ENCODE data around the gene ZNF43.
"Not testable (repeated sequence)": the region's sequence is repeated elsewhere in the genome, so short reads cannot be mapped to it uniquely, and the experiment has no call there.

ZNF43 gene

DNA sequence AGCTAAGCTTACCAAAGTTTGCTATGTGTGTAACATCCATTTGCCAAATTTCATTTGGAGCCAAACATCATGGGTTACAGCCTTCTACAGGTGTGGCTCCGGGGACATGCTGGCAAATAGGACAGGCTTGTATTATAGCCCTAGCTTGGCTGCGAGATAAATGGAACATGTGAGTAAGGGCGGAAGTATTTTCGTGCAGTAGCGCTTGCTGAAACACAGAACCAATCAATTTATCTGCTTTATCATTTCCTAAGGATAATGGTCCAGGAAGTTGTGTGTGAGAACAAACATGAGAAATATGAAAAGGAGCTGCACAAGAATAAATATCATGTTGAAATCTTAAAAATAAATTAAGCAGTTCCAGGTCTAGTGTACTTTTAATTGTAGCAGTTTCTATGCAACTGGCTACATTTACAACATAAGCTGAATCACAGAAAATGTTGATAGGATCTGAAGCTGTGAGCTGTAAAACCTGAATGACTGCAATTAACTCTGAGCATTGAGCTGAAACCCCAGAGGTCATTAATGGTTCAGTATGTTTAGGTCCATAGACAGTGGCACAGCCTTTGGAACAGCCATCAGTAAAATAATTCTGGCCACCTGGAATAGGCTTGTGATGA lies 46.4 kb downstream of the ZNF43 start:
- DNase-seq = no peak

DNA sequence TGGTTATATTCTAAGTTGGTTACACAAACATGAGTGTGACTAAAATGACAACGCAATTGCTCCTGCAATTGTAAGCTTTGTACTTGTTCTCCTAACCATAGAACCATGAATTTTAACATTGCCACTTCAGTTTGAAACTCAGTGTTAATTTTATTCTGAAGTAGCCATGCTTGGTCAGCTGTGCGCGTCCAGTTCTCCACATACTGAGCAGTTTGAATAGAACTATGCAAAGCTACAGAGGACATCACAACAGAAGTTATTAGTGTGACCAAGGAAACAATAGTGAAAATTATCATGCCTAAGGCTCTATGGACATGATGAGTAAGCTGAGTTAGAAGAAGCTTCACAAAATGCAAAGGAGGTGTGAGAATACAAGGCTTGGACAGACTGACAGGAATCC lies 49.0 kb downstream of the ZNF43 start:
- DNase-seq = no peak

DNA sequence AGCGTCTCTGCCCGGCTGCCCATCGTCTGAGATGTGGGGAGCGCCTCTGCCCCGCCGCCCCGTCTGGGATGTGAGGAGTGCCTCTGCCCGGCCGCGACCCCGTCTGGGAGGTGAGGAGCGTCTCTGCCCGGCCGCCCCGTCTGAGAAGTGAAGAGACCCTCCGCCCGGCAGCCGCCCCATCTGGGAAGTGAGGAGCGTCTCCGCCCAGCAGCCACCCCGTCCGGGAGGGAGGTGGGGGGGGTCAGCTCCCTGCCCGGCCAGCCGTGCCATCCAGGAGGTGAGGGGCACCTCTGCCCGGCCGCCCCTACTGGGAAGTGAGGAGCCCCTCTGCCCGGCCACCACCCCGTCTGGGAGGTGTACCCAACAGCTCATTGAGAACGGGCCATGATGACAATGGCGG lies 60.2 kb downstream of the ZNF43 start:
- not testable (repeated sequence) for DNase-seq

DNA sequence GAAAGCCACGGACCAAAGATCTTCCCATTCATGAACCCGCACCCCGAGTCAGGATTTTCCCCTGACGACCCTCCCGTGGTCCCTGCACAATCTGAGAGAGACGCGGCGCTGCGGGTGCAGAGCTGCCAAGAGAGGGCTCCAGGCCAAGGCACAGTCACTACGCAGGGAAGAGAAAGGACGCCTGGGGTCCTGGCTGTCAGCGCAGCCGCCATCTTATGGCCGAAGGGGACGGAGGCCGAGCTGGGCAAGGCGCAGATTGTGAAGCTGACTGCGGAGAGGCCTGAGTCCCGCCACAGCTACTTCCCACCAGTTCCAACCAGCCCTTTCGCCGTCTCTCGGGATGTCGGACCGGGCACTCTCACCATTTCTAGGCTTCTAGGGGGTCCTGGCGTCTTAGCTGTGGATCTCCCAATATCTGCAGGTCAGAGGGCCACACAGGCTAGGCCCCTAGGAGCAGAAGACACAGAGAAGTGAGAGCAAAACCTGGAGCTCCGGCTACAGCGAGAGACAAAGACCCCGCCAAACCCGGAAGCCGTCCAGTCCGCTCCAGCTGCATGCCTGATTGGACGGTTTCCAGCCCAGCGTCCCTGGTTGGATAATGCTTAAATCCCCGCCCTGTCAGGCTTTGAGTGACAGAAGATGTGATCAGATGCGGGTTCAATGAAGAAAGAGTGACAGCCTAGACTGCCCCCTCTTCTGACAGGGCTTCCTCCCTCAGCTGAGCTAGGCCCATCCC lies 68.7 kb downstream of the ZNF43 start, which contains the start of gene ZNF100:
ZNF100 (minus strand) TSS at position 515 of the 736 bp plus-strand sequence; CDS start at position 365, 150 bp downstream.
- peak; percentile 94 to 97 for DNase-seq

DNA sequence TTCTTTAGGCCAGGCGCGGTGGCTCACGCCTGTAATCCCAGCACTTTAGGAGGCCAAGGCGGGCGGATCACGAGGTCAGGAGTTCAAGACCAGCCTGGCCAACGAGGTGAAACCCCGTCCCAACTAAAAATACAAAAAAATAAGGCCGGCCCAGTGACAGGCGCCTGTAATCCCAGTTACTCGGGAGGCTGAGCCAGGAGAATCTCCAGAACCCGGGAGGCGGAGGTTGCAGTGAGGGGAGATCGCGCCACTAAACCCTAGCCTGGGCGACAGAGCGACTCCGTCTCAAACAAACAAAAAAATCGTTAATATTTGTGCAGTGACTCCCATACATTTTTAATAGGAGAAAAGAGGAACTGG lies 69.3 kb downstream of the ZNF43 start:
- not testable (repeated sequence) for DNase-seq

DNA sequence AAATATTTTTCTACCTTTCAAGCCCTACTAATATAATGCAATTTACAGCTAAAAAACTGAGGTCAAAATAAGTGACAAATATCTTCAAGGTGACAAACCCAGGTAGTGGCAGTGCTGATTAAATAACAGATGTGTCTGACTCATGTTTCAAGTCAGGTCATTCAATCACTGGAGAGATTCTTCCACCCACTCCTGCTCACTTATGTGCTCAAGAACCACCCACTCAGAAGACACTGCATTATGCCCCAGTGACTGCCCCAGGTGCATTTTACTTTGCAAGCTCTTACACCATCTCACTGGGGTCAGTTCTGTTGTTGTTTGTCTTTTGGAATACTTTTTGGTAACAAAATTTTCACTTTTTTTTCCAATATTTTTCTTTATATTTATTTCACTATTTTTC lies 70.8 kb downstream of the ZNF43 start:
- DNase-seq = no peak

DNA sequence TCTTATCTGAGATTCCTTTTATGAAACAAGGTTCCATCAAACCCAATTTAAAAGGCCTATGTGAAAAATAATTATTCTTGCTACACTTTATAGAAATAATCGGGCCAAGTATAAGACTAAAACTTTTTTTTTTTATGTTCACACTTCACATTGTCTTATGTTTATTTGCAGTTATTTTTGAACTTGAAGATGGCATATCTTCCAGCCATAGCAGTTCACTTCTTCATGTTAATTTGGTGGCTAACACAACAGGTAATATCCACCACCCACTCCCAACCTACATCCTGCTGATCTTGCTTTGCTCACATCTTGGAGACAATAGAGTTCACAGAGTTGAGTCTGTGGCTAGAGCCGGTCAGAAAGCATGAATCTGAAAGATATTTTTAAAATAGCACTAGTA lies 74.4 kb downstream of the ZNF43 start:
- not testable (repeated sequence) for DNase-seq

DNA sequence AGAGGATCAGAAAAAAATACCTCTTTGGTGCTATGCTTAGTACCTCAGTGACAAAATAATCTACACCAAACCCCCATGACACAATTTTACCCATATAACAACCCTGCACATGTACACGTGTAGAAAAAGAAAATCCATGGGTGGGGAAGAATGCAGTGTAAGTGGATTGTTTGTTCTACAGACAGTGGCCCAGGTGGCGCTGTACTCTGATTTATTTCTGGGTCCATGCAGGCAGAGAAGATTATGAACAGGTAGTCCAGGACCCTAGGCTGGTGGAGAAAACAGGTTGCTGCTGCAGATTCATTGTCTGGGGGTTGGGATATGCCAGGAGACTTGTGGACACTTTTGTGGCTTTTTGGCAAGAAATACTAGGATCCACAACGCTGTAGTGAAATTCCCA lies 77.7 kb downstream of the ZNF43 start:
- no peak for DNase-seq

DNA sequence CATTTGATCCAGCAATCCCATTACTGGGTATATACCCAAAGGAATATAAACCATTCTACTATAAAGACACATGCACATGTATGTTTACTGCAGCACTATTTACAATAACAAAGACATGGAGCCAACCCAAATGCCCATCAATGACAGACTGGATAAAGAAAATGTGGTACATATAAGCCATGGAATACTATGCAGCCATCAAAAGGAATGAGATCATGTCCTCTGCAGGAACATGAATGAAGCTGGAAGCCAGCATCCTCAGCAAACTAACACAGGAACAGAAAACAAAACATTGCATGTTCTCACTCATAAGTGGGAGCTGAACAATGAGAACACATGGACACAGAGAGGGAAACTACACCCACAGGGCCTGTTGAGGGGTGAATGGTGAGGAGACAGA lies 80.4 kb downstream of the ZNF43 start:
- not testable (repeated sequence) for DNase-seq

Data from NCI-H446 (cell line).